Upper lobe of left lung (tissue), 4 donors: ENCODE measurements around the gene LMF2.

Experiments
- POLR2A ChIP-seq, 4 donors: fragments of 450-650 bp; IDR thresholded peaks; one replicate each; pipeline ENCODE4 v1.5.1; 2016 to 2017; ENCODE audit warnings: antibody characterized with exemption in 4 of 4, mild to moderate bottlenecking in 2 of 4
- POLR2AphosphoS5 ChIP-seq, 2 donors: sonication (generic); formaldehyde crosslinking; IDR thresholded peaks; one replicate each; pipeline ENCODE4 v1.5.1; 2017; ENCODE audit warnings: antibody characterized with exemption in 2 of 2
- TF ChIP-seq, protein P1 (sequence below), 6 experiments: fragments of 450-650 bp in 4 of 6; fragments of 200-600 bp in 2 of 6; sonication (generic) in 2 of 6; IDR thresholded peaks; one replicate each; pipeline ENCODE4 v1.5.1; 2016 to 2019; ENCODE audit warnings: antibody characterized with exemption in 6 of 6

DNA sequence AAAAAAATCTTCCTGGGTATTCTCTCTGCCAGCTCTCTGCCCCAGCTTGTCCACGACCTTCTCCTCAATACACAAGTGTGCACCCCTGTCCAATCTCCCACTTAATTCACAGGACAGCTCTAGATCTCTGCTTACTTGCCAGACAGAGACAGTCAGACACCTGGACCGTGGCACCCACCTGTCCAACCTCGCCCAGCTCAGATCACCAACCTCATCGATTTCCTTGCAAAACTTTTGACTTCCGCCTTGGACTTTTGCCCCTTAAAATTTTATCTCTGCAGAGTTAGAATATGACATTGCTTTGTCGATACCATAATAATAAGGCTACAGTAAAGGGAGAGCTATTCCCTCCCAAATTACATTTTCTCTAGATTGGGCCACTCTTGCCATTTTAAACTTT lies 10.4 kb downstream of the LMF2 start:
- TF ChIP-seq, protein P1, sequence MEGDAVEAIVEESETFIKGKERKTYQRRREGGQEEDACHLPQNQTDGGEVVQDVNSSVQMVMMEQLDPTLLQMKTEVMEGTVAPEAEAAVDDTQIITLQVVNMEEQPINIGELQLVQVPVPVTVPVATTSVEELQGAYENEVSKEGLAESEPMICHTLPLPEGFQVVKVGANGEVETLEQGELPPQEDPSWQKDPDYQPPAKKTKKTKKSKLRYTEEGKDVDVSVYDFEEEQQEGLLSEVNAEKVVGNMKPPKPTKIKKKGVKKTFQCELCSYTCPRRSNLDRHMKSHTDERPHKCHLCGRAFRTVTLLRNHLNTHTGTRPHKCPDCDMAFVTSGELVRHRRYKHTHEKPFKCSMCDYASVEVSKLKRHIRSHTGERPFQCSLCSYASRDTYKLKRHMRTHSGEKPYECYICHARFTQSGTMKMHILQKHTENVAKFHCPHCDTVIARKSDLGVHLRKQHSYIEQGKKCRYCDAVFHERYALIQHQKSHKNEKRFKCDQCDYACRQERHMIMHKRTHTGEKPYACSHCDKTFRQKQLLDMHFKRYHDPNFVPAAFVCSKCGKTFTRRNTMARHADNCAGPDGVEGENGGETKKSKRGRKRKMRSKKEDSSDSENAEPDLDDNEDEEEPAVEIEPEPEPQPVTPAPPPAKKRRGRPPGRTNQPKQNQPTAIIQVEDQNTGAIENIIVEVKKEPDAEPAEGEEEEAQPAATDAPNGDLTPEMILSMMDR (IDR thresholded peaks at IDR 0.05) = no peak
- TF ChIP-seq POLR2A (IDR thresholded peaks at IDR 0.05) (no peak), POLR2AphosphoS5 (IDR thresholded peaks at IDR 0.05) (no peak)
